GM19025 (cell line): ENCODE data around the gene SYT11.

Experiments
- ATAC-seq: cut with Tn5 transposase; IDR thresholded peaks from one replicate; pipeline ENCODE4 v1.9.1; 2021; ENCODE audit warnings: mild to moderate bottlenecking, low read depth, moderate library complexity; ENCODE audit not compliant: unreplicated experiment

SYT11 gene

GRCh38 chr1:155932487-155932886 lies 73.1 kb downstream of the SYT11 start:
- ATAC-seq, result no peak

GRCh38 chr1:155933591-155934096 lies 74.3 kb downstream of the SYT11 start:
- ATAC-seq, result no peak

GRCh38 chr1:155934097-155934935 lies 74.9 kb downstream of the SYT11 start, which contains the start of gene KHDC4:
Gene KHDC4 (minus strand): TSS chr1:155934413. CDS start chr1:155934373, 40 bp downstream.
- peak; percentile 87 for ATAC-seq
